GM19099 (cell line): Measurements from ENCODE around the gene IGFL4.

ENCODE experiments used
- POLR2A ChIP-seq: IDR thresholded peaks from 3 replicates; pipeline ENCODE4 v1.6.1; 2011; ENCODE audit warnings: low read depth; ENCODE audit not compliant: insufficient read length; ENCODE audit errors: extremely low read depth

IGFL4 gene

DNA sequence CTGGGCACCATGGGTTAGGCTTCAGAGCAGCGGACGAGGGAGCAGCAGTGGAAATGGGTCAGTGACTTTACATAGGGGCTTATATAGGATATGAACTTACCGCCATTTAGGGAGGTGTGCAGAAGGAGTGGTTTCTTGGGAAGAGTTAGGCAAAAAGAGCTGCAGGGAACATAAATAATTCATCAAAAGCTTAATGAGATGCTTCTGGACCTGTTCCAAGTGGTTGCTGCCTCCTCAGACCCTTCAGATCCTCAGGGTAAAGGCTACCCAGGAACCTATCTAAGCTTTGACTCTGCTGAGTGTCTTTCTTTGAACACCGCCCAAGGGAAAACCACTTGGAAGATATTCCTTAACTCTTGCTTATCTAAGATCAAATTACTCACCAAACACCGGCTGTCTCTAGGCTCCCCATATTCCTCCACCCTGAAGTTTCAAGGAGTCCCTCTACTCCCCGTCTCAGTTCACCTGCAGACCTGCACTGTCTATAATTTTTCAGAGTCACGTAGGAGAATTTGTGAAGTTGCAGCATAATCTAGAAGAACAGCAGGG is at the start of gene IGFL4:
Gene IGFL4, minus strand, starts transcription at position 51 of the 549 bp plus-strand sequence. Its CDS starts 40 bp downstream, at position 11.
- no peak for TF ChIP-seq POLR2A

DNA sequence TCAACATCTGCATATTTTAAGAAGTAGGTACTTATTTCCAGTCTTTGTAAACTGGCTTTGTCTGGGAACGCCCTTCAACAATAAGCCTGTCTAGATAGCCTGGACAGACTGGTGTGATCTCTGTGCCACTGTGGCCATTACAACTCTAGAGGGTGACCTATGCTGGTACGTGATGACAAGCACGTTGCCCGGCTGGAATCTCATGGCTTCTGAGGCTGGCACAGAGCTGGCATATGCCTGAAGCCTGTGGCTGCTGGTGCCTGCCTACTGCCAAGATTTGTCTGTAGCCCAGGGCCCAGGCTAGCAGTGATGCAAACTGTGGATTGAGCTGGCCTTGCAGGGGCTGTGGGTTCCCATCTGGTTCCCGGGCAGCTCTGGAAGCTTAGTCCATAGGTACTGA is 49.6 kb upstream of the IGFL4 start:
- TF ChIP-seq POLR2A, result no peak

DNA sequence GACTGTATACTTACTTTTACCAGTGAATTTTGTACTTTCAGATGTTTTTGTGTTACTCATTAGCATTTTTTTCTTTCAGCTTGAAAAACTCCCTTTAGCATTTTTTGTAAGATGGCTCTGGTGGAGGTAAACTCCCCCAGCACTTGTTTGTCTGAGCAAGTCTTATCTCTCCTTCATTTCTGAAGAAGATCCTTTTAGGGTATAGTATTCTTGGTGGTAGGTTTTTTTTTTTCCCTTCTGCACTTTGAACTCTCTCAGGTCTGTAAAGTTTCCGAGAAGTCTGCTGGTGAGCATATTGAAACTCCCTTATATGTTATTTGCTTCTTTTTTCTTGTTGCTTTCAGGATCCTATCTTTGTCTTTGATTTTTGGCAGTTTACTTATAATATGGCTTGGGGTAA is 48.6 kb upstream of the IGFL4 start:
- TF ChIP-seq POLR2A, result no peak

DNA sequence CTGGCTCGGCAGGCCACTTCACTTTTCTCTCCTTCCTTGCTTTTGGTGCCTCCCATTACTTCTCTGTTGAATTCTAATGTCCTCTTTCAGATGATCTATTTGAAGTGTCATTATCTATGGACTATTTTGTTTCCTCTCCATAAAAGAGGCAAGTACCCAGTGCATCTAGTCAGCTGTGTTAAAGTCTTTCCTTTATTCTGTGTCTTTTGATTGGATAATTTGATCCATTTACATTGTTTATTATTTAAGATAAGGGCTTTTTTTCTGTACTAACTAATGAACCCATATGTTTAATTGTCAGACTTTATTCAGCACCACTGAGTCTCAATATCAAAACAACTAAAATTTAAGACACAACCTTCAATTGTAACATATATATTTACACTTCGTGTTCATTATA is 47.3 kb upstream of the IGFL4 start:
- no peak for TF ChIP-seq POLR2A

GRCh38 chr19:46085888-46086287 is 45.1 kb upstream of the IGFL4 start:
- no peak for TF ChIP-seq POLR2A

- TF ChIP-seq POLR2A, result no peak
Measured at GRCh38 chr19:46082728-46083050, 41.9 kb upstream of the IGFL4 start.

DNA sequence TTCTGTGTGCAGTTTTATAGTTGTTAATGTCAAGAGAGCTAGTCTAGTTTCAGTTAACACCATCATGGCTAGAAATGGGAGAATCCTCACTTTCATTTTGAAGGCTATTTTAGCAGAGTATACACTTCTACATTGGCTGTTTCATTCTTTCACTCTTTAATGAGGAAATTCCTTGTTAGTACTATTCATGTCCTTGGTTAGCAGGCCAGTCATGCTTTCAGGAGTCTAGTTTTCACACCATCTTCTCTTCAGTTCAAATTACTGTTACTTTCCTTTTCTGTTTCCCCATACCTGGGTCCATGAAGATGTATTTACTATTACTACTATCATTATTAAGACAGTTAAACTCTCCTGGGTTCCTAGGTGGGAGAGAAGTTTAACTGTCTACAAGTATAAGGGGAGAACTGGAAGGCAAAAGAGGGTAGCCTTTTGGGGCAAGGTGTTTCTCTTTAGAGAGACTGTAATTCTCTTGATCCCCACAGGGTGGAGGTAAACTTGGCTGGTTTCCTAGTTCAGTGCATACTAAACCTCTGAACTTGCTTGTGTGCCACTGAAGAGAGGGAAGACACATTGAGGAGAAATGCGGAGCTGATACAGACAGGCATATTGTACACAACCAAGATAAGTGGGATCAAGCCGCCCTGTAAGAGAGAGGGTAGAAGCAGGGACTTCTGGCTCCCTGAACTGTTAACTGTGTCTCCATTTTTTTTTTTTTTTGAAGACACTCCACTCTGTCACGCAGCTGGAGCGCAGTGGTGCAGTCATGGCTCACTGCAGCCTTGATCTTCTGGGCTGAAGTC is 41.3 kb upstream of the IGFL4 start:
- no peak for TF ChIP-seq POLR2A

GRCh38 chr19:46080561-46080960 is 39.8 kb upstream of the IGFL4 start:
- no peak for TF ChIP-seq POLR2A

GRCh38 chr19:46079576-46079975 is 38.8 kb upstream of the IGFL4 start:
- no peak for TF ChIP-seq POLR2A

- no peak for TF ChIP-seq POLR2A
Measured at GRCh38 chr19:46077815-46078167, 37.0 kb upstream of the IGFL4 start.

- TF ChIP-seq POLR2A, result no peak
Measured at GRCh38 chr19:46076951-46077814, 36.4 kb upstream of the IGFL4 start.

GRCh38 chr19:46076031-46076880 is 35.5 kb upstream of the IGFL4 start:
- TF ChIP-seq POLR2A, result no peak

- TF ChIP-seq POLR2A, result no peak
Measured at GRCh38 chr19:46073268-46073922, 32.6 kb upstream of the IGFL4 start.

- TF ChIP-seq POLR2A, result no peak
Measured at GRCh38 chr19:46069806-46070341, 29.1 kb upstream of the IGFL4 start.
